ENCODE measurements around the gene PPP2R3B. TPM values are rescaled to one million over a fixed set of nuclear protein-coding genes. Genes with fewer than 3 reads are reported as not detected.
A peak's percentile ranks its signal among the peaks of the same experiment; 100 is the strongest.

Gene PPP2R3B
- total and polyA plus RNA-seq, 2 experiments from 2014 or later = 22.4 to 24.3 TPM

DNA sequence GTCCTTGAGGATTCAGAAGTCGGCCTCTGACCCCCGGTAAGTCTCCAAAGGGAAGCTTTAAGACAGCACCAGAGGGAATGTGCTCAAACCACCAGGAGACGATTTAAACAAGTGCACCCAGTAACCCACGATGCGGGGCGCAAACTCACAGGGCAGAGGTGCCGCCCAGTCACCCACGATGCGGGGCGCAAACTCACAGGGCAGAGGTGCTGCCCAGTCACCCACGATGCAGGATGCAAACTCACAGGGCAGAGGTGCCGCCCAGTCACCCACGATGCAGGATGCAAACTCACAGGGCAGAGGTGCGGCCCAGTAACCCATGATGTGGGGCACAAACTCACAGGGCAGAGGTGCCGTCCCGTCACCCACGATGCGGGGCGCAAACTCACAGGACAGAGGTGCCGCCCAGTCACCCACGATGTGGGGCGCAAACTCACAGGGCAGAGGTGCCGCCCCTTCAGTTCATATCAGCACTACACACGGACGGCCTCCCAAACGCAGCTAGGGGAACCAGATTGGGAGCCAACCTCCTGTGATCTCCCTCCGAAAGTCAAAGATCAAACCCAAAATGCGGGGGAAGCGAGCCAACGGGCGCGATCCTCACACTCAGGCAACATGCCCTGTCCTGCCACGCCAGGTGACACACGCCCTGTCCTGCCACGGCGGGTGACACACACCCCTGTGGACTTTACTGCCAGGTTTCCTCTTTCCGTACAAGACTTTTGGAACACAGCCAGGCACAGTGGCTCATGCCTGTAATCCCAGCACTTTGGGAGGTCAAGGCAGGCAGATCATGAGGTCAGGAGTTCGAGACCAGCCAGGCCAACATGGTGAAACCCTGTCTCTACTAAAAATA is 11.3 kb downstream of the PPP2R3B start:
- peaks cover 22% of the 10 kb centered on the region for H4K20me1 ChIP-seq (ENCODE audit: insufficient read depth, poor library complexity, severe bottlenecking)
- peak overlapping the region; percentile 99 for H3K4me2 ChIP-seq
- H3K27me3 ChIP-seq = peaks cover 28% of the 10 kb centered on the region

GRCh38 chrX:374596-374995 is 12.1 kb downstream of the PPP2R3B start:
- Histone ChIP-seq H2AFZ (no peak overlapping the region), H3K36me3 (replicated peaks; ENCODE audit: insufficient read depth, low read depth) (no peaks in the 10 kb centered on the region), H3K79me2 (peaks cover 9% of the 10 kb centered on the region), H3K4me3 (no peak overlapping the region), H3K27ac (no peak overlapping the region), H4K20me1 (ENCODE audit: insufficient read depth, poor library complexity, severe bottlenecking) (peaks cover 20% of the 10 kb centered on the region), H3K4me1 (ENCODE audit: insufficient read depth) (peaks cover 9% of the 10 kb centered on the region), H3K9me3 (ENCODE audit: low read depth) (no peaks in the 10 kb centered on the region), H3K9me2 (replicated peaks; ENCODE audit: insufficient read depth) (no peaks in the 10 kb centered on the region), H3K4me2 (peak overlapping the region; percentile 99), H3K27me3 (peaks cover 28% of the 10 kb centered on the region)
- no peak for DNase-seq (ENCODE audit: low spot score)
- 23% methylated on average over 21 of the region's 21 CpGs for WGBS (ENCODE audit: low lambda C conversion rate, missing lambda C conversion rate)
- TF ChIP-seq EZH2 (IDR thresholded peaks at IDR 0.05; ENCODE audit: borderline replicate concordance) (no peak), EZH2phosphoT487 (IDR thresholded peaks at IDR 0.05; ENCODE audit: low read depth, severe bottlenecking, unreplicated experiment) (no peak)
- TF ChIP-seq, protein P1, sequence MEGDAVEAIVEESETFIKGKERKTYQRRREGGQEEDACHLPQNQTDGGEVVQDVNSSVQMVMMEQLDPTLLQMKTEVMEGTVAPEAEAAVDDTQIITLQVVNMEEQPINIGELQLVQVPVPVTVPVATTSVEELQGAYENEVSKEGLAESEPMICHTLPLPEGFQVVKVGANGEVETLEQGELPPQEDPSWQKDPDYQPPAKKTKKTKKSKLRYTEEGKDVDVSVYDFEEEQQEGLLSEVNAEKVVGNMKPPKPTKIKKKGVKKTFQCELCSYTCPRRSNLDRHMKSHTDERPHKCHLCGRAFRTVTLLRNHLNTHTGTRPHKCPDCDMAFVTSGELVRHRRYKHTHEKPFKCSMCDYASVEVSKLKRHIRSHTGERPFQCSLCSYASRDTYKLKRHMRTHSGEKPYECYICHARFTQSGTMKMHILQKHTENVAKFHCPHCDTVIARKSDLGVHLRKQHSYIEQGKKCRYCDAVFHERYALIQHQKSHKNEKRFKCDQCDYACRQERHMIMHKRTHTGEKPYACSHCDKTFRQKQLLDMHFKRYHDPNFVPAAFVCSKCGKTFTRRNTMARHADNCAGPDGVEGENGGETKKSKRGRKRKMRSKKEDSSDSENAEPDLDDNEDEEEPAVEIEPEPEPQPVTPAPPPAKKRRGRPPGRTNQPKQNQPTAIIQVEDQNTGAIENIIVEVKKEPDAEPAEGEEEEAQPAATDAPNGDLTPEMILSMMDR (IDR thresholded peaks at IDR 0.05; ENCODE audit: poor library complexity) = no peak

More for the DNA sequence above, 11.3 kb downstream of the PPP2R3B start:
- H3K27ac ChIP-seq = no peak overlapping the region
- H2AFZ ChIP-seq = no peak overlapping the region
- no peak for DNase-seq (ENCODE audit: low spot score)
- 92% methylated on average over 35 of the region's 38 CpGs for WGBS (ENCODE audit: low lambda C conversion rate, missing lambda C conversion rate)
- H3K4me1 ChIP-seq (ENCODE audit: insufficient read depth) = peaks cover 9% of the 10 kb centered on the region
- peaks cover 9% of the 10 kb centered on the region for H3K79me2 ChIP-seq
- no peak overlapping the region for H3K4me3 ChIP-seq
- no peaks in the 10 kb centered on the region for H3K9me2 ChIP-seq (replicated peaks; ENCODE audit: insufficient read depth)
- no peaks in the 10 kb centered on the region for H3K9me3 ChIP-seq (ENCODE audit: low read depth)
- H3K36me3 ChIP-seq (replicated peaks; ENCODE audit: insufficient read depth, low read depth) = no peaks in the 10 kb centered on the region
- TF ChIP-seq EZH2 (IDR thresholded peaks at IDR 0.05; ENCODE audit: borderline replicate concordance) (no peak), EZH2phosphoT487 (IDR thresholded peaks at IDR 0.05; ENCODE audit: low read depth, severe bottlenecking, unreplicated experiment) (no peak)
- TF ChIP-seq, protein P1 (IDR thresholded peaks at IDR 0.05; ENCODE audit: poor library complexity) = no peak

- peaks cover 20% of the 10 kb centered on the region for H4K20me1 ChIP-seq (ENCODE audit: insufficient read depth, poor library complexity, severe bottlenecking)
Observed at GRCh38 chrX:373641-374471, 12.9 kb downstream of the PPP2R3B start.

More at GRCh38 chrX:373641-374471, 12.9 kb downstream of the PPP2R3B start:
- H3K27me3 ChIP-seq = peaks cover 28% of the 10 kb centered on the region
- H3K4me2 ChIP-seq = peak overlapping the region; percentile 99
- H3K9me2 ChIP-seq (replicated peaks; ENCODE audit: insufficient read depth) = no peaks in the 10 kb centered on the region
- no peak overlapping the region for H3K27ac ChIP-seq
- peak; percentile 58 for DNase-seq (ENCODE audit: low spot score)
- H3K9me3 ChIP-seq (ENCODE audit: low read depth) = no peaks in the 10 kb centered on the region
- TF ChIP-seq EZH2phosphoT487 (IDR thresholded peaks at IDR 0.05; ENCODE audit: low read depth, severe bottlenecking, unreplicated experiment) (no peak), EZH2 (IDR thresholded peaks at IDR 0.05; ENCODE audit: borderline replicate concordance) (no peak)
- TF ChIP-seq, protein P1 (IDR thresholded peaks at IDR 0.05; ENCODE audit: poor library complexity) = no peak
- peaks cover 9% of the 10 kb centered on the region for H3K4me1 ChIP-seq (ENCODE audit: insufficient read depth)
- H3K4me3 ChIP-seq = peak overlapping the region; percentile 29
- H2AFZ ChIP-seq = no peak overlapping the region
- no peaks in the 10 kb centered on the region for H3K36me3 ChIP-seq (replicated peaks; ENCODE audit: insufficient read depth, low read depth)
- WGBS (ENCODE audit: low lambda C conversion rate, missing lambda C conversion rate) = 2% methylated on average over 63 of the region's 93 CpGs
- H3K79me2 ChIP-seq = peaks cover 9% of the 10 kb centered on the region
